ENCODE data around the gene TMEM214. TPM values are rescaled to one million over a fixed set of nuclear protein-coding genes. Genes with fewer than 3 reads are reported as not detected.

Gene TMEM214
- polyA plus RNA-seq, 1 donor (not counting 4 experiments of a cell fraction or from before 2014, with no cell fraction given) = 38.0 TPM

GRCh38 chr2:27053776-27054175 is 21.0 kb downstream of the TMEM214 start:
- Histone ChIP-seq H3K79me2 (ENCODE audit: control insufficient read depth, insufficient read depth, low read length) (no peaks in the 10 kb centered on the region), H2AFZ (ENCODE audit: control insufficient read depth, low read length) (no peak overlapping the region), H3K4me3 (ENCODE audit: control insufficient read depth in 2 of 3, extremely low read depth in 1 of 3, insufficient read depth in 2 of 3, low read depth in 1 of 3, low read length in 3 of 3) (no peak overlapping the region), H3K4me1 (ENCODE audit: control insufficient read depth, extremely low read depth, insufficient read depth, low read length) (peaks cover 9% of the 10 kb centered on the region), H3K4me2 (ENCODE audit: control insufficient read depth, extremely low read depth, insufficient read depth, low read depth, low read length) (no peak overlapping the region), H4K20me1 (ENCODE audit: control insufficient read depth, extremely low read depth, insufficient read depth, low read length) (no peaks in the 10 kb centered on the region), H3K27me3 (ENCODE audit: control insufficient read depth, extremely low read depth, insufficient read depth, low read length) (no peaks in the 10 kb centered on the region), H3K9ac (ENCODE audit: control insufficient read depth, extremely low read depth, insufficient read depth, low read length) (no peak overlapping the region), H3K9me3 (ENCODE audit: control insufficient read depth, low read depth, low read length) (no peaks in the 10 kb centered on the region), H3K9me1 (ENCODE audit: control insufficient read depth, extremely low read depth, insufficient read depth, low read length) (no peaks in the 10 kb centered on the region), H3K36me3 (ENCODE audit: control insufficient read depth in 2 of 2, extremely low read depth in 1 of 2, insufficient read depth in 2 of 2, low read length in 2 of 2) (peaks cover 13 to 23% of the 10 kb centered on the region in 2 experiments), H3K27ac (ENCODE audit: control insufficient read depth, insufficient read depth, low read length) (no peak overlapping the region)
- FAIRE-seq = no peak
- no peak for TF ChIP-seq EZH2 (IDR thresholded peaks at IDR 0.05; ENCODE audit: low read length)
- TF ChIP-seq, protein P1, sequence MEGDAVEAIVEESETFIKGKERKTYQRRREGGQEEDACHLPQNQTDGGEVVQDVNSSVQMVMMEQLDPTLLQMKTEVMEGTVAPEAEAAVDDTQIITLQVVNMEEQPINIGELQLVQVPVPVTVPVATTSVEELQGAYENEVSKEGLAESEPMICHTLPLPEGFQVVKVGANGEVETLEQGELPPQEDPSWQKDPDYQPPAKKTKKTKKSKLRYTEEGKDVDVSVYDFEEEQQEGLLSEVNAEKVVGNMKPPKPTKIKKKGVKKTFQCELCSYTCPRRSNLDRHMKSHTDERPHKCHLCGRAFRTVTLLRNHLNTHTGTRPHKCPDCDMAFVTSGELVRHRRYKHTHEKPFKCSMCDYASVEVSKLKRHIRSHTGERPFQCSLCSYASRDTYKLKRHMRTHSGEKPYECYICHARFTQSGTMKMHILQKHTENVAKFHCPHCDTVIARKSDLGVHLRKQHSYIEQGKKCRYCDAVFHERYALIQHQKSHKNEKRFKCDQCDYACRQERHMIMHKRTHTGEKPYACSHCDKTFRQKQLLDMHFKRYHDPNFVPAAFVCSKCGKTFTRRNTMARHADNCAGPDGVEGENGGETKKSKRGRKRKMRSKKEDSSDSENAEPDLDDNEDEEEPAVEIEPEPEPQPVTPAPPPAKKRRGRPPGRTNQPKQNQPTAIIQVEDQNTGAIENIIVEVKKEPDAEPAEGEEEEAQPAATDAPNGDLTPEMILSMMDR (optimal IDR thresholded peaks at IDR 0.05 in 1 of 3, IDR thresholded peaks at IDR 0.05 in 1 of 3, conservative IDR thresholded peaks at IDR 0.05 in 1 of 3; ENCODE audit: extremely low read depth in 1 of 3, insufficient read depth in 2 of 3, low read length in 3 of 3) = no peak
- DNase-seq (ENCODE audit: low read depth, low spot score) = no peak
- dilution Hi-C loops (cut with MboI; ENCODE audit: extremely low pct_ligation_motif_present, low sequenced_read_pairs) = no loop called here

GRCh38 chr2:27054721-27055120 is 22.0 kb downstream of the TMEM214 start:
- TF ChIP-seq, protein P1 (optimal IDR thresholded peaks at IDR 0.05 in 1 of 3, IDR thresholded peaks at IDR 0.05 in 1 of 3, conservative IDR thresholded peaks at IDR 0.05 in 1 of 3; ENCODE audit: extremely low read depth in 1 of 3, insufficient read depth in 2 of 3, low read length in 3 of 3) = no peak
- TF ChIP-seq EZH2 (IDR thresholded peaks at IDR 0.05; ENCODE audit: low read length) = no peak
- dilution Hi-C loops (cut with MboI; ENCODE audit: extremely low pct_ligation_motif_present, low sequenced_read_pairs) = no loop called here
- peaks cover 5% of the 10 kb centered on the region for H3K4me1 ChIP-seq (ENCODE audit: control insufficient read depth, extremely low read depth, insufficient read depth, low read length)

More at GRCh38 chr2:27054721-27055120, 22.0 kb downstream of the TMEM214 start:
- no peak overlapping the region for H2AFZ ChIP-seq (ENCODE audit: control insufficient read depth, low read length)
- no peak overlapping the region for H3K4me3 ChIP-seq (ENCODE audit: control insufficient read depth in 2 of 3, extremely low read depth in 1 of 3, insufficient read depth in 2 of 3, low read depth in 1 of 3, low read length in 3 of 3)
- H3K79me2 ChIP-seq (ENCODE audit: control insufficient read depth, insufficient read depth, low read length) = no peaks in the 10 kb centered on the region
- no peak overlapping the region for H3K27ac ChIP-seq (ENCODE audit: control insufficient read depth, insufficient read depth, low read length)
- no peaks in the 10 kb centered on the region for H4K20me1 ChIP-seq (ENCODE audit: control insufficient read depth, extremely low read depth, insufficient read depth, low read length)
- no peaks in the 10 kb centered on the region for H3K9me3 ChIP-seq (ENCODE audit: control insufficient read depth, low read depth, low read length)
- FAIRE-seq (no peak), DNase-seq (ENCODE audit: low read depth, low spot score) (no peak)
- H3K9me1 ChIP-seq (ENCODE audit: control insufficient read depth, extremely low read depth, insufficient read depth, low read length) = no peaks in the 10 kb centered on the region
- H3K4me2 ChIP-seq (ENCODE audit: control insufficient read depth, extremely low read depth, insufficient read depth, low read depth, low read length) = no peak overlapping the region
- H3K27me3 ChIP-seq (ENCODE audit: control insufficient read depth, extremely low read depth, insufficient read depth, low read length) = no peaks in the 10 kb centered on the region
- H3K9ac ChIP-seq (ENCODE audit: control insufficient read depth, extremely low read depth, insufficient read depth, low read length) = no peak overlapping the region
- H3K36me3 ChIP-seq (ENCODE audit: control insufficient read depth in 2 of 2, extremely low read depth in 1 of 2, insufficient read depth in 2 of 2, low read length in 2 of 2) = peaks cover 13 to 23% of the 10 kb centered on the region in 2 experiments
